GM12891 (cell line): Measurements from ENCODE around the gene MAP2K5.

Source experiments
- PAX5 ChIP-seq: IDR thresholded peaks from 2 replicates; pipeline ENCODE4 v1.6.1; 2011; ENCODE audit warnings: low read length, moderate library complexity, mild to moderate bottlenecking; ENCODE audit not compliant: insufficient read depth, severe bottlenecking
- POLR2A ChIP-seq: IDR thresholded peaks from 2 replicates; pipeline ENCODE4 v1.6.1; 2011; ENCODE audit warnings: low read depth, low read length, control low read depth
- POLR2AphosphoS5 ChIP-seq: IDR thresholded peaks from 2 replicates; pipeline ENCODE4 v1.6.1; 2011; ENCODE audit warnings: low read depth, low read length, control low read depth
- POU2F2 ChIP-seq: IDR thresholded peaks from 2 replicates; pipeline ENCODE4 v1.6.1; 2011; ENCODE audit warnings: low read depth, mild to moderate bottlenecking, control low read depth, low read length, moderate library complexity
- SPI1 ChIP-seq: IDR thresholded peaks from 2 replicates; pipeline ENCODE4 v1.6.1; 2011; ENCODE audit warnings: low read depth, low read length, control low read depth
- TAF1 ChIP-seq: IDR thresholded peaks from 2 replicates; pipeline ENCODE4 v1.6.1; 2011; ENCODE audit warnings: low read depth, low read length, control low read depth

- TF ChIP-seq POLR2A (no peak), POLR2AphosphoS5 (no peak), TAF1 (no peak), SPI1 (no peak), POU2F2 (no peak), PAX5 (no peak)
These were observed 60.6 kb downstream of the MAP2K5 start for GRCh38 chr15:67603063-67603462.
